HG02642 (cell line): ENCODE measurements around the gene HMOX1.

ENCODE experiments used
- ATAC-seq: cut with Tn5 transposase; IDR thresholded peaks from one replicate; pipeline ENCODE4 v1.9.1; 2021; ENCODE audit warnings: mild to moderate bottlenecking; ENCODE audit not compliant: unreplicated experiment, poor library complexity

The HMOX1 gene

DNA sequence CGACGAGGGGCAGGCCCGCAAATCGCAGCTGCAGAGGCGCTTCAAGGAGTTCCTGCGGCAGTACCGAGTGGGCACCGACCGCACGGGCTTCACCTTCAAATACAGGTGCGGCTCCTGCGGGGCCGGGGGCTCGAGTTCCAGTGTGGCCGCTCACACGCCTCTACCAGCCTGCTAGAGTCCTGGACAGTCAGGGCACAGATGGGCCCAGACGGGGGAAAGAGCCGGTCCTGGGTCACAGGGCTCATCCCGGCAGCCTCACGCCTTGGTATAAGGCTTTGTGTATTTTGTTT is 19.6 kb downstream of the HMOX1 start:
- ATAC-seq: peak; percentile 6

DNA sequence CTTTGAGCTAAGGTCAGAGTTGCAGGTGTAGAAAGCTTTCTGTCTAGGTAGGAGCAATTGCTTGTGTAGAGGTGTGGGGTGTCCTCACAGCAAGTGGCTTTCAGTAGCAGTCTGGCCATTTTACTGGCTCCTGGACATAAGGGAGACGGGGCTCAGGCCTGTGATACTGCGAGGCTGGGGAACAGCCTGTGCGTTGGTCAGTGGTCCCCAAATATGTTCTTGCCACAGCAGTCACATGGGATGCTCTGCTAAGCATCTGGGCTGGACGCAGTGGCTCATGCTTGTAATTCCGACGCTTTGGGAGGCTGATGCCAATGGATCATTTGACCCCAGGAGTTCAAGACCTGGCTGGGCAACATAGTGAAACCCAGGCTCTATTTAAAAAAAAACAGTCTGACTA is 21.0 kb downstream of the HMOX1 start:
- ATAC-seq: no peak

DNA sequence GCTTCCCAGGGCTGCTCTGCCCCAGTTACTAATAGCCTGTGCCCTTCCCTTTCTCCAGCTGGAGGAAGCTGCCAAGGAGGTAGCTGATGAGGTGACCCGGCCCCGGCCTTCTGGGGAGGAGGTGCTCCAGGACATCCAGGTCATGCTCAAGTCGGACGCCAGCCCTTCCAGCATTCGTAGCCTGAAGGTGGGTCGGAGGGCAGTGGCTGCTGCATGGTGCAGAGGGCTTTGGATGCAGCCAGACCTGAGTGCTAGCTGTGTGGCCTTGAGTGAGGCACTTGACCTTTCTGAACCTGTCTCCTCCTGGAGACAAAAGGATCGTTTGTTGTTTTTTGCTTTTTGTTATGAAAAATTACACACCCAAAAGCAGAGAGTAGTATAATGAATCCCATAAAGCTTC is 22.5 kb downstream of the HMOX1 start:
- no peak for ATAC-seq

DNA sequence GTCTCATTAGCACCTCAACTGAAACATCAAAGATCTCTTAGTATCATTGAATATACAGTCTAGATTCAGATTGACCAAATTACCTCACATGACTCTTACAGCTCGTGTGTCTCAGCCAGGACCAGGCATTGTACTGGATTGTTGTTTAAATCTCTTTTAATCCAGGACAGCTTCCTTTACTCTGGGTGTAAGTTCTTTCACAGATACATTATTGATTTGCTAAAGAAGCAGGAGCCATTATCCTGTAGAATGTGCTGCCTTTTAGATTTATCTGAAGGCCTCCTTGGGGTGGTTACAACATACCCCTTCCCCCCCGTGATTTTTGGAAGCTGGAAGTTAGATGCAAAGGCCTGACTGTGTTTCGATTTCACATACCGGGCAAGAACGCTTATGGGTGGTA is 23.3 kb downstream of the HMOX1 start:
- ATAC-seq: no peak

DNA sequence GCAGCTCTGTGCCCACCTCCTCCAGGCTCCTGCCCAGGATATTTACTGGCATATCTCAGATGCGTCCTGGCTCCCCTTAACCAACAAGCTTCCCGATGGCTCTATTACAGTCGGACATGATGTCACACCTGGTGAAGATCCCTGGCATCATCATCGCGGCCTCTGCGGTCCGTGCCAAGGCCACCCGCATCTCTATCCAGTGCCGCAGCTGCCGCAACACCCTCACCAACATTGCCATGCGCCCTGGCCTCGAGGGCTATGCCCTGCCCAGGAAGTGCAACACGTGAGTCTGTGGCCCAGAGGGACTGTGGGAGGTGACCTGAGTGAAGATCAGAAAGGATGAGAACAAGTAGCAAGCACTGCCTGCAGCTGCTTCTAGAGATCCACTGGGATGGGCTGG is 25.5 kb downstream of the HMOX1 start:
- ATAC-seq: no peak

DNA sequence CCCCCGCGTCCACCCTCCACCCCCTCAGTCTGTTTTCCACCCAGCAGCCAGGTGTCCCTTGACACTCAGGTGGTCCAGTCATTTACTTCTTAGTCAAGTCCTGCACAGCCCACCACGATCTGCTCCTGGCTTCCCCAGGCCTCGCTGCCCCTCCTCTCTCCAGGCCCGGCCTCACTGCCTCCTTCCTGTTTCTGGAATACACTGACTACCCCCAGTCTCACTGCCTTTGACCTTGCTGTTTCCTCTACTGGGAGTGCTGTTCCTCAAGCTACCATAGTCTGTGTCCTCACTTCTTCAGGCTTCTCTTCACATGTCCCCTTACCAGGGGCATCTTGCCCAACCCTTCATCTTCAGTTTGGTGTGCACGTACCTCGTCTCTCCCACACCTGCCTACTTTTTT is 26.5 kb downstream of the HMOX1 start:
- ATAC-seq: no peak

DNA sequence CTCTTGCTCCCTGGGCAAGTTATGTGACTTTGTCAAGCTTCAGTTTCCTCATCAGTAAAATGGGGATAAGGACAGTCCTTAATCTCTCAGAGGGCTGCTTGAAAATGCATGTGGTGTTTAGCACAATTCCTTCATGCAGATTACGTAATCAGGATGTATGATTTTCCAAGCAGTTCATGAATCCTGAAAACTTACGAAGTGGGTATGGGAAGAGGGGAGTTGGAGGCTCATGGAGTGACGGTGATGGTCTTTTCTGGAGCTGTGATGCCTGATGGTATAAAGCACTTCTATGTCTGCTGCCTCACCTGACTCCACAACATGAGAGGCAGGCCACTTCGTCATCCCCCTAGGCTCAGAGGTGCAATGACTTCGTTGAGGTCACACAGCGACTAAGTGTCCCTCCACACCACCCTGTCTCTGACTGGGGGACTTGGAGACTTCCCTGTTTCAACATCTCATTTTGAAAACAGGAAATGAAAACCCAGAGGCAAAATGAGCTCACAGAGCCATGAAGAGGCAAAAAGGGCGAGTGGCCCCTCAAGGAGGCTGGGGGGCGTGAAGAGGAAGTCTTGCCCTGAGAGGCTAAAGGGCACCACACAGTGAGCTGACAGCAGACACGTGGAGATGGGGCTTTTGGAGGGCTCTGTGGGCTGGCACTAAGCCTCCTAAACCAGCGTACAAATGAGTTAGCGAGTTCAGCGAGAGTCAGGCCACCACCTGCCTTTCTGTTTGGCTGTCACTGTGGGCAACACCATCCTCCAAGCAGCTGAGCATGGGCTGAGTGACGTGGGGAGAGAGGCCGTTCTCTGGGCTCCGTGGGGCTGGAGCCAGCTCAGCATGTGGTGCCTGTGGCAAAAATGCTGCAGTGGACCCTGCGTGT is 29.1 kb downstream of the HMOX1 start:
- peak; percentile 78 for ATAC-seq

DNA sequence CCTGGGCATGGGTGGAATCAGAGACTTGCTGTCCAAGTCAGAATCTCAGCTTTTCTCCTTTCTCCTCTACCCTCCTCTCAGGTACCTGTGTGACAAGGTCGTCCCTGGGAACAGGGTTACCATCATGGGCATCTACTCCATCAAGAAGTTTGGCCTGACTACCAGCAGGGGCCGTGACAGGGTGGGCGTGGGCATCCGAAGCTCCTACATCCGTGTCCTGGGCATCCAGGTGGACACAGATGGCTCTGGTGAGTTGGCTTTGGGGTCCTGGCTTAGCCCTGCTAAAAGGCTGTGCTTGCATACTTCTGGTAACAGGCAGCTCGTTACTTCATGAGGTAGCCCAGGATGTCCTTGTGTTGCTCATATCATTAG is 29.8 kb downstream of the HMOX1 start:
- peak; percentile 2 for ATAC-seq

DNA sequence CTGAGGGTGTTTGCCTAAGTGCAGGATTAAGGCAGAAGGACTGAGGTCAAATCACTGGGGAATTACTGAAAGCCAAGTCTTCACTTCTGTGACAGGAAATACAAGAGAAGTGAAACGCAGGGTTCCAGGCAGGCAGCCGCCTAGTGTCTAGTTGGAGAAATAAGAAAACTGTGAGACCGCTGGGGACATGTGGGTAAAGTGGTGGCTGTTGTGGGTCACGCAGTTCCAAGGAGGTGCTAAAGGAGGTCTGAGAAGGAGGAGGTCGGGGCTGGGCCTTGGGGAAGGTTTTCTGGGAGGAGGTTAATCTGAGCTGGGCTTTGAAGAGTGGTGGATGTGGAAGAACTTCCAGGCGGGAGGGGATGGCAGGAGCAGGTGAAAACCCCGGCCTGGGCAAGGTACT is 30.2 kb downstream of the HMOX1 start:
- ATAC-seq: peak; percentile 31

DNA sequence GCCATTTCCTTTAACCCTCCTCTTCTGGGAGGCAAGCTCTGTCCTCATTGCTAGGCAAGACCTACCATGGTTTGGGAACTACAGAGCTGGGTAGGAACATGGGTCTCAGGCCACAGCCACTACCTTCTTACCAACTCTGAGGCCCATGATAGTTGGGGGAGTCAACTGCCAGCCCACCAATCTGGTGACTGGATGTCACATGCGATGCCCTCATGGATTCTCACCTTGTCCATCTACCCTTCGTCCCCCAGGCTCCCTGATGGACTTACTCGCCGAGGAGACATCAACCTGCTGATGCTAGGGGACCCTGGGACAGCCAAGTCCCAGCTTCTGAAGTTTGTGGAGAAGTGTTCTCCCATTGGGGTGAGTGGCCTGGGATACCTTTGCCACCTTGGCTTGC is 32.7 kb downstream of the HMOX1 start:
- ATAC-seq: no peak

DNA sequence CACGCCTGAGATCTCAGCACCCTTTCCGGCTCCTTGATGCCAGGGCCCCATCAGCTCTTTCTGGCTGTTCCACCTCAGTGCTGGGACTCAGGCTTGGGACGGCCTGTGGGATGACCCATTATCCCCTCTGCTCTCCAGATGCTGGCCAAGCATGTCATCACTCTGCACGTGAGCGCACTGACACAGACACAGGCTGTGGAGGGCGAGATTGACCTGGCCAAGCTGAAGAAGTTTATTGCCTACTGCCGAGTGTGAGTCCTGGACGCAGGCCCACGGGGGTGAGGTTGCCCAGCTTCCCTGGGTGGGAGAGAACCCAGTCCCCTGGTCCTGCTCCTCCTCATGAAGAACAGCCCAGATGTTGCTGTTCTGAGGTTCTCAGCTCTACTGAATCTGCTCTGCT is 36.7 kb downstream of the HMOX1 start:
- ATAC-seq: no peak

DNA sequence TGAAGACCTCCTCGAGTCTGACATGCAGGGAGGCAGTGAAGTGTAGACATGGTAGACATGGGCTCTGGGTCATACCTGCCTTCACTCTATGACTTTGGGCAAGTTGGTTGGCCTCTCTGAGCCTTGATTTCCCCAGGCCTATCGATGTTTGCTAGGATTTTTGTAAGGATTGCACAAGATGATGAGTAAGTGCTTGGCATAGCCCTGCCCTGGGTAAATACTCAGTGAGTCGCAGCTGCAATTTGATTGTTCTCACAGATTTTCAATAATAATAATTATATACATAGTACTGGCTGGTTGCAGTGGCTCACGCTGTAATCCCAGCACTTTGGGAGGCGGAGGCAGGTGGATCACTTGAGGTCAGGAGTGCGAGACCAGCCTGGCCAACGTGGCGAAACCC is 37.2 kb downstream of the HMOX1 start:
- ATAC-seq: no peak

DNA sequence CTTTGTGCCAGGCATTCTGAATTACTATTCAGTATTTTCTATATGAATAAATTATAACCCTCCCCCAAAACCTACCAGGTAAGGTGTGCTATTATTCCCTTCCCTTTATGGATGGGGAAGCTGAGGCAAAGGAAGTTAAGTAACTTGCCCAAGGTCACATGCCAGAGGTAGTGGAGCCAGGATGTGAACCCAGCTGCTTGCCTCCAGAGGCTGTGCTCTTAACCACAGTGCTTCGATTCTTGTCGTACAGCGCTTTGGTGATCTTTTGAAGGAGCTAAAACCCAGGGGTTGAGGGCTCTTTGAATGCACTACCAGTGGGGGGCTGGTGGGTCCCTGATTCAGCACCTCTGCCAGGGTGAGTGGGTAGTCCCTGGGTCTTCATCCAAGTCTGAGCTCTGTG is 37.8 kb downstream of the HMOX1 start:
- no peak for ATAC-seq

DNA sequence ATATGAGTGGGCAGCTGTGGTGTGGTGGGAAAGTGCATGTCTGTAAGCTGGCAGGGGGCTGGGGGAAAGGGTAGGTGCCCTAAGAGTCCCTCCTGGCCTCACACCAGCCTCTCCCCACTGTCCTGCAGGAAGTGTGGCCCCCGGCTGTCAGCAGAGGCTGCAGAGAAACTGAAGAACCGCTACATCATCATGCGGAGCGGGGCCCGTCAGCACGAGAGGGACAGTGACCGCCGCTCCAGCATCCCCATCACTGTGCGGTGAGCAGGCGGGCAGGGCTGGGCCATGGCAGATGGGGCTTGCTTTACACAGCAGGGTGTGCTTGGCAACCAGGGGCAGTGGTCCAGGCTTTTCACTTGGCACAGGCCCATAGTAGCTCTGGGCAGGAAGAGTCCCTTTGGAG is 38.9 kb downstream of the HMOX1 start:
- ATAC-seq: no peak

DNA sequence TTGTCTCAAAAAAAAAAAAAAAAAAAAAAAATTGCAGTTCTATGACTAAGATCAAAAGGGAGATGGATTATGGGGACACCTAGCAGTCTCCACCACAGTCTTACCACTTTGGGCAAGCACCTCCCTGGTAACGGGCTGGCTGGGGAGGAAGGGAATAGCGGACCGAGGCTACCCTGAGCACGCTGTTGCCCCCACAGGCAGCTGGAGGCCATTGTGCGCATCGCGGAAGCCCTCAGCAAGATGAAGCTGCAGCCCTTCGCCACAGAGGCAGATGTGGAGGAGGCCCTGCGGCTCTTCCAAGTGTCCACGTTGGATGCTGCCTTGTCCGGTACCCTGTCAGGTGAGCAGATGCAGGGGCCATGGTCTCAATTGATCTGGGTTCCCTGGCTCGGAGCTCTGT is 40.2 kb downstream of the HMOX1 start:
- no peak for ATAC-seq

DNA sequence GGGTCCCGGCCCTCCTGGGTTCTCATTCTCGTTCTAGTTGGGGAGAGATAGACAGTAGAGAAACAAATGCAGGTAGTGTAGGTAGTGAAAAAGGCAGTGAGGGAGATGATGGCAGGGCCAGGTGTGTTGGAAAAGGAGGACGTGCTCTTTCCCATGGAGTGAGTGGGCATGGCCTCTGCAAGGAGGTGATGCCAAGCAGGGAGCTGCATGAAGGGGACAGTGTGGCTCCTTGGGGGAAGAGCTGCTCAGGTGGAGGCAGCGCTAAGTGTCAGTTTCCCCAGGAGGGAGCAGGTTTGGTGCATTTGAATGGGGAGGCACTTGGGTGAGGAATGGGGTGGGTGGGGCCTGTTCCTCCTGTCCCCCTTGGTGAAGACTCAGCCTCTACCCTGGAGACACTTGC is 41.2 kb downstream of the HMOX1 start:
- no peak for ATAC-seq

DNA sequence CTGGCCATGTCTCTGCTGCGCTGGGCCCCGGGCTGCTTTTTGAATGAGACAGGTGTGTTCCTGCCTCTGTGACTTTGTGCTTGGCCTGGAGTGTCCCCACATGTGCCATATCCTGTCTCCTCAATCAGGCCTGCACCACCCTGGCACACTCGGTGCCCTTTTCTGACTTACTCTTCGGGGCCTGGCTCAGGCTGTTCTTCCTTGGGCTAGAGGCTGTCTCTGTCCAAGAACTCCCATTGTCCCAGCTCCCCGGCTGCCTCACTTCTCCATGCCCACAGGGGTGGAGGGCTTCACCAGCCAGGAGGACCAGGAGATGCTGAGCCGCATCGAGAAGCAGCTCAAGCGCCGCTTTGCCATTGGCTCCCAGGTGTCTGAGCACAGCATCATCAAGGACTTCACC is 42.0 kb downstream of the HMOX1 start:
- ATAC-seq: no peak

DNA sequence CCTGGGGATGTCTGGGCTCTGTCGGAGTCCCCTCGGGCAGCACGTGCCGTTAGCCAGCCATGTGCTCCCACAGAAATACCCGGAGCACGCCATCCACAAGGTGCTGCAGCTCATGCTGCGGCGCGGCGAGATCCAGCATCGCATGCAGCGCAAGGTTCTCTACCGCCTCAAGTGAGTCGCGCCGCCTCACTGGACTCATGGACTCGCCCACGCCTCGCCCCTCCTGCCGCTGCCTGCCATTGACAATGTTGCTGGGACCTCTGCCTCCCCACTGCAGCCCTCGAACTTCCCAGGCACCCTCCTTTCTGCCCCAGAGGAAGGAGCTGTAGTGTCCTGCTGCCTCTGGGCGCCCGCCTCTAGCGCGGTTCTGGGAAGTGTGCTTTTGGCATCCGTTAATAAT is 43.2 kb downstream of the HMOX1 start:
- ATAC-seq: no peak

DNA sequence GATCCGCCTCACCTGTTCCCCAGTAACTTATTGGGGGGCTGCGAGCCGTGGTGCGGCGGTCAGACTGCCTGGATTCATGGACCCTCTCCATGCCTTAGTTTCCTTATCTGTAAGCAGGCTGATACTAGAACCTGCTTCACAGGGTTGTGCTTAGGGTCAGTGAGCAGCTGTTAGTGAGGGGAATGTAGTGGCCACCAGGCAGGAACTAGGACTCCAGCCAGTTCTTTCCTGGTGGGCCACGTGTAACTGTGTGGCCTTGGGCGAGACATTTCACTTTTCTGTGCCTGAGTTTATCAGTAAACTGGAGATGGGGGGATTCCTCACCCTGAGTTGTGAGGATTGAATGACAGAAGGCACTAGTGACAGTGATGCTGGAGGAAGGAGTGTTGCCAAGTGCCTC is 43.9 kb downstream of the HMOX1 start:
- no peak for ATAC-seq

DNA sequence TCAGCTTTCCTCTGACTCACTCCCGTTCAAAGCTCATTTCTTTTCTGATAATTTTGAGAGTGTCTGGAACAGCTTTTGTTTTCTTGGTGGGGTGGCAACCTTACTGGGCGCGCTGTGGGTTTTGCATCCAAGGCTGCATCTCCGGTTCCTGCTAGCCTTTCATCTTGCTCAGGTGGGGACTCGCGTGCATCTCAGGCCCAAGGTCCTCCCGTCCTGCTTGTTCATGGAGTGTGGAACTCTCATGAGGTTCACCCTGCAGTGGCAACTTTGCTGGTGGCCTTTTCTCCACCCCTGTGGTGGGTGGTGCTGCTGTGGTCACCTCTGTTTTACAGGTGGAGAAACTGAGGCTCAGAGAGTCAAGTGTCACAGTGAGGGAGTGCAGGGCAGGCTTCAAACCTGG is 44.6 kb downstream of the HMOX1 start:
- no peak for ATAC-seq

DNA sequence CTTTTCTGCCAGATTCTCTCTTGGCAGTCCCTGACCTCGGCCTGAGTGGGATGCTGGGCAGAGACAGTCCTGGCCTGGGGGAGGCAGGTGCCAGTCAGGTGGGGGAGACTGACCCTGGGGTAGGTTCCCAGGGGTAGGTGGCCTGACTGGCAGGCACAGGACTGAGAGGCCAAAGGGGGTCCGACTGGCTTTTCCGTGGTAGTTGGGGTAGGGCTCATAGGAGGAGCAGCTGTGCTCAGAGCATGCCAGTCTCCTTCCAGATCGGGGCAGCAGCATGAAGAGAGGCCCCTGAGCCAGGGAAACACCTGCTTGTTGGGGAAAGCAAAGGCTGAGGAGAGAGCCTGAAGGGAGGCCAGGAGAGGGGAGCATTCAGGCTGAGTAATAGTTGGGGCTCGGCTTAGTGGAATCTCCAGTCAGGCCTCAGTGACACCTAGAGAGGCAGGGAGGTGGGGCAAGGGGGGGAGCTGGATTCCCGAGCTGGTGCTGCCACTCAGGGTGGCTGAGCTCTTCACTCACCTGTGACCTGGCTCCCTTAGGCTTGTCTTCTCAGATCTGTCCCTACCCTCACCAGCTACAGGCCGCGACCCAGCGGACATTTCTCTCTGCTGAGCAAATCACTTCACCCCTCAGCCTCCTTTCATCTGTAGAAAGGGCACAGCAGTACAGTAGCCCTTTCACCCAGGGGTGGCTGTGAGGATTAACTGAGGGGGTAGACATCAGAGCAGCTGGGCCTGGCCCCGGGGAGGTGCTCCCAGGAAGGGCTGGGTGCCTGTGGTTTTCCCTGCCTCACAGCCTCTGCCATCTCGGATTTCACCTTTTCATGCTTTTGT is 45.3 kb downstream of the HMOX1 start:
- no peak for ATAC-seq

DNA sequence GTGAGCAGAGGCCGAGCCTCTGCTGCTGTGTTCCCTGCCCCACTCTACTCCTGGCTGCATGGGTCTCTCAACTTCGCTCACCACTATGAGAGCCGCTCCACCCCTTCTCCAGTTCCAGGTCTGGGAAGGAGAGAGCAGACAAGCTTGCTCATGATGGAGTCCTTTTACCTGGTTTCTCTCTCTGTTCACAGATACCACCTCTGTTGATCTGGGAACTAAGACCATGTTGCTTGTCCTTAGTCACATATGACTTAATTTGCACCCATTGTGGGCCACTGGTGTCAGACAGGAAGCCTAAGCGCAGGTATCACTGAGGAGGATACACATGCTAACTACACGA is 45.9 kb downstream of the HMOX1 start:
- ATAC-seq: no peak
